ENCODE measurements around the gene OS9.

- no peak for TF ChIP-seq CTCF (IDR thresholded peaks at IDR 0.05)
- TF ChIP-seq POLR2A (IDR thresholded peaks at IDR 0.05), result no peak
- TF ChIP-seq EP300 (IDR thresholded peaks at IDR 0.05), result no peak
These were observed 31.2 kb downstream of the OS9 start for GRCh38 chr12:57724936-57725740.
